Parathyroid adenoma (tissue), 2 donors: ENCODE measurements around the gene KATNIP.

Experiments
- H2AFZ ChIP-seq: fragments of 300-600 bp; sonication (generic); one replicate; pipeline ENCODE4 v1.7.0; 2017; ENCODE audit warnings: antibody characterized with exemption, mild to moderate bottlenecking
- H3K27ac ChIP-seq: fragments of 300-600 bp; sonication (generic); one replicate; pipeline ENCODE4 v1.7.0; 2017
- H3K27me3 ChIP-seq: fragments of 300-600 bp; sonication (generic); one replicate; pipeline ENCODE4 v1.7.0; 2017; ENCODE audit warnings: low read length; ENCODE audit not compliant: control insufficient read depth, insufficient read depth
- H3K36me3 ChIP-seq: fragments of 300-600 bp; sonication (generic); one replicate; pipeline ENCODE4 v1.7.0; 2017; ENCODE audit warnings: low read length; ENCODE audit not compliant: control insufficient read depth, insufficient read depth
- H3K4me1 ChIP-seq: fragments of 300-600 bp; sonication (generic); one replicate; pipeline ENCODE4 v1.7.0; 2017; ENCODE audit warnings: control low read depth
- H3K4me2 ChIP-seq: fragments of 300-600 bp; sonication (generic); one replicate; pipeline ENCODE4 v1.7.0; 2017; ENCODE audit warnings: low read length
- H3K4me3 ChIP-seq: fragments of 300-600 bp; sonication (generic); one replicate; pipeline ENCODE4 v1.7.0; 2017; ENCODE audit warnings: low read depth, low read length
- H3K79me2 ChIP-seq: fragments of 300-600 bp; sonication (generic); one replicate; pipeline ENCODE4 v1.7.0; 2017; ENCODE audit warnings: control low read depth
- H3K9ac ChIP-seq: fragments of 300-600 bp; sonication (generic); one replicate; pipeline ENCODE4 v1.7.0; 2017; ENCODE audit warnings: mild to moderate bottlenecking
- H3K9me3 ChIP-seq: fragments of 300-600 bp; sonication (generic); one replicate; pipeline ENCODE4 v1.7.0; 2017; ENCODE audit warnings: low read length; ENCODE audit not compliant: control insufficient read depth
- CTCF ChIP-seq: fragments of 300-600 bp; sonication (generic); IDR thresholded peaks from one replicate; pipeline ENCODE4 v1.7.0; 2017; ENCODE audit warnings: antibody characterized with exemption, mild to moderate bottlenecking
- donor health status: primary hyperparathyroidism.

KATNIP gene

DNA sequence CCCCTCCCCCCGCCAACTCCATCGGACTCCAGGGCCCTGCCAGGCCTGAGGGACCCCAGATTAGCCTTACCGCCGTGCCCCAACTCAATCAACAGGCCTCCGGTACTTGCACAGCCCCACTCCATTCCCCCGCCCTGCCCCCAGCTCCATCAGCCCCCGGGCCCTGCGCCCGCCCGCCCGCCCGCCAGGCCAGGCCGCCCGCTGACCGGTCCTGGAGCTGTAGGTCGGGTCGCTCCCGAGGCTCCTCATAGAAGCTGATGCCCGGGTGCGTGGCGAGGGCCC, 539 bp upstream of the KATNIP start:
- Histone ChIP-seq H3K27ac (no peak overlapping the region), H3K9me3 (no peaks in the 10 kb centered on the region), H3K4me1 (peaks cover 10% of the 10 kb centered on the region)

GRCh38 chr16:27550582-27550920, 607 bp downstream of the KATNIP start:
- Histone ChIP-seq H3K36me3 (no peaks in the 10 kb centered on the region), H2AFZ (peak overlapping the region; percentile 93), H3K9me3 (no peaks in the 10 kb centered on the region), H3K4me3 (peak overlapping the region; percentile 92), H3K27ac (no peak overlapping the region), H3K79me2 (peaks cover 31% of the 10 kb centered on the region), H3K9ac (no peak overlapping the region), H3K27me3 (no peaks in the 10 kb centered on the region), H3K4me2 (peak overlapping the region; percentile 80), H3K4me1 (peaks cover 10% of the 10 kb centered on the region)
- no peak for TF ChIP-seq CTCF

More for the DNA sequence above, 539 bp upstream of the KATNIP start:
- peak overlapping the region; percentile 70 for H3K4me2 ChIP-seq
- peak overlapping the region; percentile 64 for H3K9ac ChIP-seq
- H3K36me3 ChIP-seq: no peaks in the 10 kb centered on the region
- no peaks in the 10 kb centered on the region for H3K27me3 ChIP-seq
- peak overlapping the region; percentile 92 for H3K4me3 ChIP-seq
- TF ChIP-seq CTCF: no peak
- peak overlapping the region; percentile 93 for H2AFZ ChIP-seq
- H3K79me2 ChIP-seq: peaks cover 31% of the 10 kb centered on the region

DNA sequence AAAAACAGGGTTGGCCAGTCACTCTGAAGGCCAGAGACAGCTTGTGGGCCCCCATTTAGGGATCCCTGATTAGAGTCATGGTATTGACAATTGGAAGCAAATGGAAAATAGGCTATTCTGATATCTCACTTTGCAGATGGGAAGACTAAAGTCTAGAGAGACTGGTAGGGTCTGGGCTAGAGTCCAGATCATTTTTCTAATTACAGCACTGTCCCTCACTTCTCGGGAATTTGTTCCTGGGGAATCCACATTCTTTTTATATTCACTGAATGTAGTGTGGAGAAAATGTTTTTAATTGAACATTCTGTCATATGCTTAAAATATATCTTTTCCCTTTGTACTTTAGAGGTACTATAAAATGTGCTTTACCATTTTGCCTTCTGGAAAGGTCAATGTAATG, 1.1 kb downstream of the KATNIP start:
- Histone ChIP-seq H2AFZ (no peak overlapping the region), H3K27me3 (no peaks in the 10 kb centered on the region), H3K4me2 (no peak overlapping the region), H3K9ac (no peak overlapping the region), H3K79me2 (peaks cover 31% of the 10 kb centered on the region), H3K36me3 (no peaks in the 10 kb centered on the region), H3K9me3 (no peaks in the 10 kb centered on the region), H3K4me1 (peaks cover 10% of the 10 kb centered on the region), H3K27ac (no peak overlapping the region), H3K4me3 (no peak overlapping the region)
- TF ChIP-seq CTCF: no peak

GRCh38 chr16:27556471-27556870, 6.5 kb downstream of the KATNIP start:
- no peaks in the 10 kb centered on the region for H3K9me3 ChIP-seq
- H3K4me1 ChIP-seq: no peaks in the 10 kb centered on the region
- H3K79me2 ChIP-seq: peaks cover 16% of the 10 kb centered on the region
- no peak overlapping the region for H3K4me2 ChIP-seq
- no peak overlapping the region for H3K9ac ChIP-seq
- no peak for TF ChIP-seq CTCF
- no peaks in the 10 kb centered on the region for H3K36me3 ChIP-seq
- H3K4me3 ChIP-seq: no peak overlapping the region
- no peak overlapping the region for H3K27ac ChIP-seq
- H2AFZ ChIP-seq: no peak overlapping the region
- H3K27me3 ChIP-seq: no peaks in the 10 kb centered on the region

DNA sequence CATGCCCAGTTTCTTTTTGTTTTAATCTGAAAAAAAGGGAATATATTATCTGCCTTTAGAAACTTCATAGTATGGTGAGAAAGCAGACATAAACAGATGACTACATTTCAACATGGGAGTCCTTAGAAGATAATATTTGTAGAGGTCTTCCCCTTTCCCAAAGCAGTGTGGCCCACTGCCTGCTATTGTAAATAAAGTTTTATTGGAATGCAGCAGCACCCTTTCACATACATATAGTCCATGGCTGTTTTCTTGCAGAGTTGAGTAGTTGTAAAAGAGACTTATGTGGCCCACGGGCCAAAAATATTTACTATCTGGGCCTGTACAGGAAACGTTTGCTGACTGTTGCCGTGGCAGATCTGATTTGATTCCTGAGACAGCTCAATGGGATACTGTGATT, 8.5 kb downstream of the KATNIP start:
- Histone ChIP-seq H3K27me3 (no peaks in the 10 kb centered on the region), H2AFZ (no peak overlapping the region), H3K4me1 (no peaks in the 10 kb centered on the region), H3K9ac (no peak overlapping the region), H3K4me2 (no peak overlapping the region), H3K27ac (no peak overlapping the region), H3K9me3 (no peaks in the 10 kb centered on the region), H3K79me2 (peaks cover 22% of the 10 kb centered on the region), H3K4me3 (no peak overlapping the region), H3K36me3 (no peaks in the 10 kb centered on the region)
- no peak for TF ChIP-seq CTCF
